ENCODE measurements around the gene MRPS9.

Gene MRPS9

DNA sequence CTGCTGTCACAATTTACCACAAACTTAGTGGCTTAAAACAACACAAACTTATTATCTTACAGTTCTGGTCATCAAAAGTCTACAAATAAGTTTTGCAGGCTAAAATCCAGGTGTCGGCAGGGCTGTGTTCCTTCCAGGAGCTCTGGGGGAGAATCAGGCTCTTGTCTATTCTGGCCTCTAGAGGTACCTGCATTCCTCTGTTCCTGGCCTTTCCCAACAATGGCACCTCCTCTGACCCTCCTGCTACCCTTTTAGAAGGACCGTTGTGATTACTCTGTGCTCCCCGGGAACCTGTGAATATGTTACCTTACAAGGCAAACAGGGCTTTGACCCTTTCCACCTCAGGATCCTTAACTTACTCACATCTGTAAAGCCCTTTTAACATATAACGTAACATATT lies 98.5 kb downstream of the MRPS9 start:
- Histone ChIP-seq H3K27me3 (peaks cover 9% of the 10 kb centered on the region), H3K9me3 (no peaks in the 10 kb centered on the region), H3K4me1 (ENCODE audit: control insufficient read depth in 1 of 2, insufficient read depth in 1 of 2, low read depth in 1 of 2, low read length in 1 of 2) (no peaks in the 10 kb centered on the region), H3K27ac (no peak overlapping the region), H3K4me3 (ENCODE audit: low read depth in 1 of 2, low read length in 1 of 2) (no peak overlapping the region), H3K36me3 (no peaks in the 10 kb centered on the region)
- TF ChIP-seq, protein P1, sequence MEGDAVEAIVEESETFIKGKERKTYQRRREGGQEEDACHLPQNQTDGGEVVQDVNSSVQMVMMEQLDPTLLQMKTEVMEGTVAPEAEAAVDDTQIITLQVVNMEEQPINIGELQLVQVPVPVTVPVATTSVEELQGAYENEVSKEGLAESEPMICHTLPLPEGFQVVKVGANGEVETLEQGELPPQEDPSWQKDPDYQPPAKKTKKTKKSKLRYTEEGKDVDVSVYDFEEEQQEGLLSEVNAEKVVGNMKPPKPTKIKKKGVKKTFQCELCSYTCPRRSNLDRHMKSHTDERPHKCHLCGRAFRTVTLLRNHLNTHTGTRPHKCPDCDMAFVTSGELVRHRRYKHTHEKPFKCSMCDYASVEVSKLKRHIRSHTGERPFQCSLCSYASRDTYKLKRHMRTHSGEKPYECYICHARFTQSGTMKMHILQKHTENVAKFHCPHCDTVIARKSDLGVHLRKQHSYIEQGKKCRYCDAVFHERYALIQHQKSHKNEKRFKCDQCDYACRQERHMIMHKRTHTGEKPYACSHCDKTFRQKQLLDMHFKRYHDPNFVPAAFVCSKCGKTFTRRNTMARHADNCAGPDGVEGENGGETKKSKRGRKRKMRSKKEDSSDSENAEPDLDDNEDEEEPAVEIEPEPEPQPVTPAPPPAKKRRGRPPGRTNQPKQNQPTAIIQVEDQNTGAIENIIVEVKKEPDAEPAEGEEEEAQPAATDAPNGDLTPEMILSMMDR (IDR thresholded peaks at IDR 0.05) = no peak

DNA sequence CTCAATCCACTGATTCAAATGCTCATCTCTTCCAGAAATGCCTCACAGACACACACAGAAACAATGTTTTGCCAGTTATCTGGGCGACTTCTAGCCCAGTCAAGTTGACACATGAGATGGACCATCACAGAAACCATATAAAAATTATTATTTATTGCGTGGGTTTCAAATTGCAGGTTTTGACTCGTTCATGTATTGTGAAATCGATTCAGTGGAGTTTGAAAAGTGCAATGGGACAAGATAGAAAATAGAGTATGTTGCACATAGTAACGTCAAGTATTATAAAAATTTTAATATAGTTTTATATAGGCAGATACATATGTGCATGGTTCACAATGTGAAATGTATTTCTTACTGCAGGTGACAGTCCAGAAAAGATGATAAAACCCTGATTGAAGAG lies 100.8 kb downstream of the MRPS9 start:
- Histone ChIP-seq H3K27me3 (peaks cover 32% of the 10 kb centered on the region), H3K4me3 (ENCODE audit: low read depth in 1 of 2, low read length in 1 of 2) (no peak overlapping the region), H3K4me1 (ENCODE audit: control insufficient read depth in 1 of 2, insufficient read depth in 1 of 2, low read depth in 1 of 2, low read length in 1 of 2) (no peaks in the 10 kb centered on the region), H3K27ac (no peak overlapping the region), H3K9me3 (no peaks in the 10 kb centered on the region), H3K36me3 (no peaks in the 10 kb centered on the region)
- TF ChIP-seq, protein P1 (IDR thresholded peaks at IDR 0.05) = no peak

DNA sequence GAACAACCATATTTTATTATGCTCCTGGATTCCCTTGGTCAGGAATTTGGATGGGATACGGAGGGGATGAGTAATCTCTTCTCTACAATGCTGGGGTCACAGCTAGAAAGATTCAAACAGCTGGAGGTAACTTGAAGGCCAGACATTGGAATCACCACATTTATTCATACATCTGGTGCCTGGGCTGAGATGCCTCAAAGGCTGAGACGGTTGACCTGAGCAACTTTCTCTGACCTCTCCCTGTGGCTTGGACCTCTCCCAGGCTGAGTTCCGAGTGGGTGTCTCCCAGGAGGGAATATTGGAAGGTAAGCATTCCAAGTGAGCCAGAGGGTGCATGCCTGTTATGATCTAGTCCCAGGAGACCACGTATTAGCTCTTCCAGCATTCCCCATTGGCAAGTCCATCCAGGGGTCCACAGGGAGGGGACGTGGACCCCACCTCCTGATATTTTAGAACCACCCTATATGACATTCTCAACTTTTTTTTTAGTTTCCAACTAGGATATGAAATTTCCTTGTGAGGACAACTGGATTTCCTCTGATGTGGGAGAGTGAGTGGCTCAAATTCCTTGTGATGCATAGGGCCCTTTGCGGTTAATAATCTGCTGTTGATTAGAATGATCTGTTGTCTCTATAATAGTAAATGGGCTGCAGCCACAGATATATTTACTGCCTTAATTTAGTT lies 101.8 kb downstream of the MRPS9 start:
- Histone ChIP-seq H3K4me3 (ENCODE audit: low read depth in 1 of 2, low read length in 1 of 2) (no peak overlapping the region), H3K4me1 (ENCODE audit: control insufficient read depth in 1 of 2, insufficient read depth in 1 of 2, low read depth in 1 of 2, low read length in 1 of 2) (no peaks in the 10 kb centered on the region), H3K36me3 (no peaks in the 10 kb centered on the region), H3K9me3 (no peaks in the 10 kb centered on the region), H3K27me3 (peaks cover 42% of the 10 kb centered on the region), H3K27ac (no peak overlapping the region)
- TF ChIP-seq, protein P1 (IDR thresholded peaks at IDR 0.05) = no peak

DNA sequence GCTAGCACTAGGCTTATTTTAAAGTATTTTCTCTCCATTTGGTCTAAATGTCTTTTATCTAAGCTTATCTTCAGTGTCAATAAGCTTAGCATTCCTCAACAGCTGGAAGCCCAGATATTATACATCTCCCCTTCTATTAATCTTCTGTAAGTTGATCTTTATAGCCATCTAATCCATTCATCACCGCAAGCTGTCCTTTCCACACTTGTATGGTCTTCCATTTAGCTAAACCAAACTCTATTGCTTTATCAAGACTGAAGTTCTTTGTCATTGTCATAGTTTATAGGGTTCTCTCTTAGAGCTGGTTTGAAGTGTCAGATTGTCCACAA lies 102.3 kb downstream of the MRPS9 start:
- TF ChIP-seq, protein P1 (IDR thresholded peaks at IDR 0.05) = no peak
- Histone ChIP-seq H3K4me1 (ENCODE audit: control insufficient read depth in 1 of 2, insufficient read depth in 1 of 2, low read depth in 1 of 2, low read length in 1 of 2) (no peaks in the 10 kb centered on the region), H3K27me3 (peaks cover 47% of the 10 kb centered on the region), H3K4me3 (ENCODE audit: low read depth in 1 of 2, low read length in 1 of 2) (no peak overlapping the region), H3K9me3 (no peaks in the 10 kb centered on the region), H3K27ac (no peak overlapping the region), H3K36me3 (no peaks in the 10 kb centered on the region)

DNA sequence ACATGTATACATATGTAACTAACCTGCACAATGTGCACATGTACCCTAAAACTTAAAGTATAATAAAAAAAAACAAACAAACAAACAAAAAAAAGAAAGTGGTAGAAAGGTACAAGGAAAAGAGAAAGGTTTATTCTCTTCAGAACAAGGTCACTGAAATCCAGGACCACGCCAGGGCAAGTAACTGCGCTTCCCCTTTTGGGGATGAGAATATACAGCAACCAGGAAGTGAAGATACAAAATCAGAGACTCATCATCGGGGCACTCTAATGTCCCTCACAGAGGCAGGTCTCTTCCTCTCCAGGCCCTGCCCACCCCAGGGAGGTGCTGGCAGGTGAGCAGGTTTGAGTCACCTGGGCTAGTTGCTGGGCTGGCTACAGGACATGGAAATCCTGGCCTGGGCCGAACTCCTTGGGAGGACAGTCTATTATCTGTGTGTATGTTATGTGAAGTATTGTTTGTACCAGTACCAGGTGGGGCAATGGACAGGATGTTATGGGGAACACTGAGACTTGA lies 103.3 kb downstream of the MRPS9 start:
- Histone ChIP-seq H3K27me3 (peaks cover 57% of the 10 kb centered on the region), H3K9me3 (no peaks in the 10 kb centered on the region), H3K27ac (no peak overlapping the region), H3K4me1 (ENCODE audit: control insufficient read depth in 1 of 2, insufficient read depth in 1 of 2, low read depth in 1 of 2, low read length in 1 of 2) (no peaks in the 10 kb centered on the region), H3K36me3 (no peaks in the 10 kb centered on the region), H3K4me3 (ENCODE audit: low read depth in 1 of 2, low read length in 1 of 2) (no peak overlapping the region)
- TF ChIP-seq, protein P1 (IDR thresholded peaks at IDR 0.05) = no peak
